HG03460 (cell line): ENCODE results near the gene PTPRT.
"Not testable (repeated sequence)": the region's sequence is repeated elsewhere in the genome, so short reads cannot be mapped to it uniquely, and the experiment has no call there.

ENCODE experiments used
- ATAC-seq: cut with Tn5 transposase; IDR thresholded peaks from one replicate; pipeline ENCODE4 v1.9.1; 2021; ENCODE audit not compliant: unreplicated experiment

The PTPRT gene

GRCh38 chr20:42920776-42921175, 268.9 kb downstream of the PTPRT start:
- ATAC-seq, result no peak

DNA sequence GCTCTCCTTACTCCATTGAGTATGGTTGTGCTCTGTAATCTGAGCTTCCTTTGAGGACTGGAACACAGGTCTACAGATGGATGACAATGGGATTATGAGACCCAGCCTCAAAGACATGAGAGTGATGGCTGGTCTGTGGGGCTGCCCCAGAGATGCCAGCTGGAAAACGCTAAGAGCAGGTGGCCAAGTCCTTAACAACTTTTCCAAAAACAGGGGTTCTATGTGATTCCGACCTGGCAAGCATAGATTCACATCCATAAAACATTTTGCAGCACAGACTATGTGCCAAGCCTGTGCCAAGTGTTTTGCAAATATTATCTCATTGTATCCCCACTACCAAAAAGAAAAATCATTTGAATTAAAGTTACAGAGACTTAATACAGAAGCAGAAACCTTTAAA, 270.4 kb downstream of the PTPRT start:
- no peak for ATAC-seq

DNA sequence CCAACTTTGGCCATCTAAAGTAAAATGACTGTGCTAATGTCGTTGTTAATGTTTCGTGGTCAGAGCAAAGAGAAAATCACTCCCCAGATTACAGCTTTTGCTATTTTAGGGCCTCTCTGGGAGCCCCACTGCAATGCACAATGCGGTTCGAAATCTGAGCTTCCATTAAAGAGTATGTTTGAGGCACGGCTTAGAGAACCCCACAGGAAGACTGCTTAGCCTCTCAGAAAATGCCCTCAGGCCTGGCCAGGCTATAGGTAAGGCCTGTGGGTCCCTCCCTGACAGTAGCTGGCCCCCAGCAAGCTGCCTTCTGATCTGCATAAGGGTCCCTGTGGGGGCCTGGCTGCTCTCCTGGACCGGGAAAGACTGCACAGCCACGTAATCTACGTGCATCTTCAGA, 274.6 kb downstream of the PTPRT start:
- no peak for ATAC-seq

DNA sequence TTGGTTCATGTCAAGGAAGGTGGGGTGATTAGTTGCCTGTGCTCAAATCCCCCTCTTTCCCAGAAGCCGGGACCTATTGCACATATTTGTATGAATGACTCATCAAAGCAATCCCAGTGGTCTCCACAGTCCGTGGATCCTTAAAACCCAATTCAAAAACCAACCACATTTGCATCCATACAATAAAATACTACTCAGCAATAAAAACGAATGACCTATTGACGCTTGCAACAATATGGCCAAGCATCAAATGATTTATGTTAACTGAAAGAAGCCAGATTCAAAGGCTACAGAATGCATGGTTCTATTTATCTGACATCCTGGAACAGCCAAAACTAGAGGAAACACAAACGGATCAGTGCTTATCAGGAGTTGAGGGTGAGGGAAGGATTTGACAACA, 275.4 kb downstream of the PTPRT start:
- no peak for ATAC-seq

- ATAC-seq, result not testable (repeated sequence)
Measured at GRCh38 chr20:42910808-42911207, 278.9 kb downstream of the PTPRT start.

- no peak for ATAC-seq
Measured at GRCh38 chr20:42907730-42908129, 282.0 kb downstream of the PTPRT start.

DNA sequence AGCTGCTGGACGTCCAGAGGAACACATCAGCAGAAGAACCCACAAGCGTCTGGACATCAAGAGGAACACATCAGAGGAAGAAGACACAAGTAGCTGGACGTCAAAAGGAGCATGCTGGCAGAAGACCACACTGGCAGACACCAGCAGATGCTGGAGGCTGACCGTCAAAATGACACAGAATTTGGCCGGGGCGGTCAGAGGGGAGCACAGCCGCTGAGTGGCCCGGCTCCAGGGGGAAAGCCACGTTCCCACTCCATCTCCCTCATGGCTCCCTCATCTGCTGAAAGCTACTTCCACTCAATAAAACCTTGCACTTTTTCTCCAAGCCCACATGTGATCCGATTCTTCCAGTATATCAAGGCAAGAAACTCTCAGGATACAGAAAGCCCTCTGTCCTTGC, 283.6 kb downstream of the PTPRT start:
- ATAC-seq, result no peak

- ATAC-seq, result no peak
Measured at GRCh38 chr20:42902509-42902908, 287.2 kb downstream of the PTPRT start.

- ATAC-seq, result no peak
Measured at GRCh38 chr20:42901689-42902440, 287.8 kb downstream of the PTPRT start.

DNA sequence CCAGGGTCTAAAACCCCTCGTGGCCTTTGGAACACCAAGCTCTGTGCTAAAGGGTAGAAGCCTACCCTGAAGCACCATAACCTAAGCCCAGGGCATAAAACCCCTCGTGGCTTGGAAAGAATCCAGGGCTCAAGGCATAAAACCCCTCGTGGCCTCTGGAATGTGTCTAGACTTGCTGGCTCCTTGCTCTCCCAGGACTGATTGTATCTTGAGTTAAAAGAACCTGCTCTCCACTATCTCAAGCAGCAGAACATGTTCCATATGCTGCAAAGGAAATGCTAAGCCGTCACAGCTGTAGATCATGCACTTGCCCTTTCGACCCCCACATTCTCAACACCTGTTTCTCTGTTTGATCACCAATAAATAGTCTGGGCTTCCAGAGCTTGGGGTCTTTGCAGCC, 288.9 kb downstream of the PTPRT start:
- not testable (repeated sequence) for ATAC-seq

GRCh38 chr20:42895020-42895419, 294.7 kb downstream of the PTPRT start:
- ATAC-seq, result no peak

- ATAC-seq, result no peak
Measured at GRCh38 chr20:42894483-42894882, 295.2 kb downstream of the PTPRT start.

GRCh38 chr20:42889517-42889916, 300.2 kb downstream of the PTPRT start:
- ATAC-seq, result no peak

DNA sequence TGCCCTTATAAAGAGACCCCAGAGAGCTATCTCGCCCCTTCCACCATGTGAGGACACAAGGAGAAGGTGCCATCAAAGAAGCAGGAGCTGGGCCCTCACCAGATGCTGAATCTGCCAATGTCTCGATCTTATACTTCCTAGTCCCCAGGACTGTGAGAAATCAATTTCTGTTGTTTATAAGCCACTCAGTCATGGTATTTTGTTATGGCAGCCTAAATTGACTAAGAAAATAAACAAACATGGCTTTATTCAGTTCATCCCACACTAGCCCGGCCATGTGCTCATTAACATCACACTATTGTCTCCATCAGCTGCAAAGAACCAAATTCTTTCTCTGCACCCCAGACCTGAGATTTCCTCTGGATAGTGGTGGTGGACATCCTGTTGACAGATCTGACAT, 302.4 kb downstream of the PTPRT start:
- no peak for ATAC-seq

GRCh38 chr20:42886801-42887200, 302.9 kb downstream of the PTPRT start:
- no peak for ATAC-seq

- ATAC-seq, result no peak
Measured at GRCh38 chr20:42886046-42886445, 303.7 kb downstream of the PTPRT start.

GRCh38 chr20:42875581-42875980, 314.1 kb downstream of the PTPRT start:
- ATAC-seq, result no peak

DNA sequence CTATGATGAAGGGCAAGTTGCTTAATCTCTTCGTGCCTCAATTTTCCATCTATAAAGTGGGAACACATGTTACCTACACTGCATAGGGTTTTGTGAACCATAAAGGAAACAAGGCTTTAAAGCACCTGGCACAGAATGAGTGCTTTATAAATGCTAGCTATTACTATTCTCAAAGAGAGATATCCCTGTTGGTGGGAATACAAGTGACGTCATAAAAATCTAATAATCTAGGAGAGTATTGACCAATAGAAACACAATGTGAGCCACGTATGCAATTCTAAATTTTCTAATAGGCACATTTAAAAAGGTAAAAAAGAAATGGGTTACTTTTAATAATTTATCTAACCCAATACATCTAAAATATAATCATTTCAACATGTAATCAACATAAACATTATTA, 316.4 kb downstream of the PTPRT start:
- no peak for ATAC-seq

DNA sequence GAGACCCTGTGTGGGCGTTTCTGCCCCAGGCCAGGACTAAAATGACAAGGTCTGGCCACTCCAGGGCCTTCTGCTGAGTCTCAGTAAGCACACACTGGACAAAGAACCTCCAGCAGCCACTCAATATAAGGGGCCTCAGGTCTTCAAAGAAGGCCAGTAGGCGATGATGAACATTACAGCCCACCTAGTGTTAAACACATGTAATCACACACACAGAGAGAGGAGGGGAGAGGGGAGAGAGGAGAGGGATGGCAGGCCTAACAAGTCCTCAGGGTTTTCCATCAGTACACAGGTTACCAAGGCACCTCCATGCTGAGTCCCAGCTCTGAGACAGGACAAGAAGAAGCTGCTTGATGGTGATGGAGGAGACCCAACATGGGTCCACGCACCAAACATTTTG, 325.6 kb downstream of the PTPRT start:
- no peak for ATAC-seq

DNA sequence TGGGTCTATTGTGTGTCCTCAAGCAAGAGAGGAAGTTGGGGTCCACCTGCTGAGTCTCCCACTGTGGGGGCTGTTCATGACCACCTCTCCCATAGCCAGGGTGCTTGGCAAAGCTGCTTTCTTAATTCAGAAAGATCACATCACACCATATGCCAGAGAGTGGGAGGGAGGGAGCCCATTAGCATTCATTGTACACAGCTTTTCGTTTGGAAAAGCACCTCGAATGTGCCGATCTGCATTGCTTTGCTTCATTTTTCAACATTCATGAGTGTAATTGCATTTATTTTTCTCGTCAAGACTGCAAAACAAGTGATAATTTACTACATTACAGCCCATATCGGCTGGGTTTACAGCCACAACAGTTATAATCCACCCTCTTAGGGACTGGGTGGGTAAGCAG, 327.3 kb downstream of the PTPRT start:
- ATAC-seq, result no peak

GRCh38 chr20:42857446-42857845, 332.3 kb downstream of the PTPRT start:
- ATAC-seq, result no peak

- no peak for ATAC-seq
Measured at GRCh38 chr20:42855896-42856295, 333.8 kb downstream of the PTPRT start.

GRCh38 chr20:42852691-42853090, 337.0 kb downstream of the PTPRT start:
- no peak for ATAC-seq
